ENCODE measurements around the gene ATP2C2.

Gene ATP2C2

DNA sequence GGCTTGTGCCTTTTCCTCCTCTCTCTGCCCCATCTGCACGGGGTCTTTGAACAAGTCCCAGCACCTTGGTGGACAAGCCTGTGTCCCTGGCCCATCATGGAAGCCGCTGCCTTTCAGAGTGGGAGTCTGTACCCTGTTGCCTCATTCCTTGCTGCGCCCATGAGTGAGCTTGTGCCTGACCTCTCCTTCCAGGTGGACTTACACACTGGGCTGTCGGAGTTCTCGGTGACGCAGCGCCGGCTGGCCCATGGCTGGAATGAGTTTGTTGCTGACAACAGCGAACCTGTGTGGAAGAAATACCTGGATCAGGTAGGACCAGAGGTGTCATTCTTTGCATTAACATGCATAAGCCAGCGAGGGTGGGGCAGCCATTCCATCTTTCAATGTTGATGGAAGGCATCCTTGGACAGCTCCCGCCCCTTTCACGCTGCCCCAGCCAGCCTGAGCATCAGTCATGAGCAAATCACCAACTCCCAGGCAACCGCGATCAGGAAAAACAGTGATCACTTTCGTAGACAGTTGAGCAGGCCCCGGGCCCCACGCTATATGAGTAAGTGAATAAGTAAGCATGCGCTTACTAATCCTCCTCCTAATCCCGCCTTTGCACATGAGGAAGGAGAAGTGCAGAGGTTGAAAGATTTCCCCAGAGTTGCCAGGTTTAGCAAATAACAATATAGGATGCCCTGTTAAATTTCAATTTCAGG, 36.8 kb downstream of the ATP2C2 start:
- no peak for DNase-seq (ENCODE audit: low read depth, low spot score)
- TF ChIP-seq EZH2 (IDR thresholded peaks at IDR 0.05) (no peak), POLR2AphosphoS5 (IDR thresholded peaks at IDR 0.05; ENCODE audit: borderline replicate concordance, low read depth, low read length) (no peak), FOXP2 (optimal IDR thresholded peaks at IDR 0.05; ENCODE audit: control extremely low read depth, extremely low read length, insufficient read depth) (no peak)
- no peaks in the 10 kb centered on the region for H3K9me3 ChIP-seq (ENCODE audit: low read depth, low read length)
- no peak overlapping the region for H3K4me3 ChIP-seq
- H3K9ac ChIP-seq (ENCODE audit: insufficient read length), result no peak overlapping the region
- no peaks in the 10 kb centered on the region for H3K36me3 ChIP-seq (ENCODE audit: insufficient read depth, low read length)
- no peak overlapping the region for H3K27ac ChIP-seq

DNA sequence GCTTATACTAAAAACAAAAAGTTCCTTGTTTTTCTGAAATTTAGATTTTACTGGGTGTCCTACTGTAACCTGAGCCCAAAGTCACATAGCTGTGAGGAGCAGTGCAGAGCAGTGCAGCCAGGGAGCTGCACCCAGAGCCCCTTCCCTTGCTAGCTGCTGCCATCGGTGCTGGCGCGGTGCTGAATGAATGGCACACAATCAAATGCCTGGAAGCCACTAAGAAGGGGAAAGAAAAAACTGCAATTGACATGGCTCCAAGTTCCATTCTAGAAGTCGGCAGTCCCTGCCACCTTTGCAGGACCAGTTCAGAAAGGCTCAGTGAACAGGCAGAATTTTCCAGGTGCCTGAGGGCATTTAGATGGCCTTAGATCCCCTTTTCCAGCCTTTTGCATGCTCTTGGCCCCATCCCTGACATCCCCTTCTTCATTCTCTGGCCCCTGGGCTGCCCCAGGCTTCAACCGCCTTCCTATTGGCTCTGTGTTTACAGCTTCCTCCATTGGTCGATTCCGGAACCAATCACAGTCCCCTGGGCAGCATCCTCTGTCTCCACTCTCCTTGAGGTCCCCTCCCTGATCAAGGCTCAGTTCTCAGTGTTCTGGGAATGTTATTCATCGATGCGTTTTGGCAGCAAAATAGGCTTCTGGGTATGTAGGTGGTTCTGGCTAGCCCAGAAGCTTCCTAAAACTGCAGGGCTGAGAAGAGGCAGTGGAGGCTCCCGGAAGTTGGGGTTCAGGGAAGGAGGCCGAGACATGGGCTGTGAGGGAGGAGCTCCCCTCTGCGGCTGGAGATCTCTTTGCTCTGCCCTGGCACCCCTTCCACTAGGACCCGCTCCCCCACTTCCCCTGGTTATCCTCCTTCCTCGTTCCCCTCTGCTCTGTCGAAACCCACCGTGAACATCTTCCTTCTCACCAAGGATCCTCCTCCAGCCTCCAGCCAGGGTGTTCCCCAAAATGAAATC, 37.9 kb downstream of the ATP2C2 start:
- no peak overlapping the region for H3K4me3 ChIP-seq
- TF ChIP-seq POLR2AphosphoS5 (IDR thresholded peaks at IDR 0.05; ENCODE audit: borderline replicate concordance, low read depth, low read length) (no peak), EZH2 (IDR thresholded peaks at IDR 0.05) (no peak), FOXP2 (optimal IDR thresholded peaks at IDR 0.05; ENCODE audit: control extremely low read depth, extremely low read length, insufficient read depth) (no peak)
- no peak overlapping the region for H3K27ac ChIP-seq
- no peak overlapping the region for H3K9ac ChIP-seq (ENCODE audit: insufficient read length)
- no peak for DNase-seq (ENCODE audit: low read depth, low spot score)
- no peaks in the 10 kb centered on the region for H3K36me3 ChIP-seq (ENCODE audit: insufficient read depth, low read length)
- no peaks in the 10 kb centered on the region for H3K9me3 ChIP-seq (ENCODE audit: low read depth, low read length)

DNA sequence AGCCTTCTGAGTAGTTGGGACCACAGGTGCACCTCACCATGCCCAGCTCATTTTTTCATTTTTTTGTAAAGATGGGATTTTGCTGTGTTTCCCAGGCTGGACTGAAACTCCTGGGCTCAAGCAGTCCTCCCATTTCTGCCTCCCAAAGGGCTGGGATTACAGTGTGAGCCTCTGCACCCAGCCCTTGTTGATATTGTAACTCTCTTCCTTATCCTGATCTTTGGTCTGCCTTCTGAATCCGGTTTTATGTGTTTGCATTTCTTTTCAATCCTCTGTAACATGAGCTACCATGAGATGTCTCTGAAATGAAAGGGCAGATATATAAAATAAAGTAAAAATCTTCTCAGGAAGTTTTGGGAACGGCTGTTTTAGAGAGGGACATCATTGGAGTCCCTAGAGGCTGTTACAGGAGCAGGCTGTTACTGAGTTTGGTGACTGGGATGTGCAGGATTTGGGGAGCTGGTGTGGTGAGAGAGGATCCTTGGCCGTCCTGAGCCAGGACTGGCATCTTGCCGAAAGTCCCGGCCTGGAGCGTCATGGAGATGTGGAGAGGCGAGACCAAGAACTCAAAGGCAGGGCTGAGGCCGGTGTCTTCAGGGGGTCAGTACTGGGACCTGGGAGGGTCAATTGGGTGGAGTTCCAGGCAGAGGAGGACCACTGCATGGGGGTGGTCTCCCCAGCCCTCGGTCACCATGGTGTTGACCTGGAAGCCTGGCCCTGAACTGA, 39.4 kb downstream of the ATP2C2 start:
- Histone ChIP-seq H3K9me3 (ENCODE audit: low read depth, low read length) (no peaks in the 10 kb centered on the region), H3K9ac (ENCODE audit: insufficient read length) (no peak overlapping the region), H3K4me3 (no peak overlapping the region), H3K27ac (no peak overlapping the region), H3K36me3 (ENCODE audit: insufficient read depth, low read length) (no peaks in the 10 kb centered on the region)
- TF ChIP-seq FOXP2 (optimal IDR thresholded peaks at IDR 0.05; ENCODE audit: control extremely low read depth, extremely low read length, insufficient read depth) (no peak), POLR2AphosphoS5 (IDR thresholded peaks at IDR 0.05; ENCODE audit: borderline replicate concordance, low read depth, low read length) (no peak), EZH2 (IDR thresholded peaks at IDR 0.05) (no peak)
- DNase-seq (ENCODE audit: low read depth, low spot score), result no peak

DNA sequence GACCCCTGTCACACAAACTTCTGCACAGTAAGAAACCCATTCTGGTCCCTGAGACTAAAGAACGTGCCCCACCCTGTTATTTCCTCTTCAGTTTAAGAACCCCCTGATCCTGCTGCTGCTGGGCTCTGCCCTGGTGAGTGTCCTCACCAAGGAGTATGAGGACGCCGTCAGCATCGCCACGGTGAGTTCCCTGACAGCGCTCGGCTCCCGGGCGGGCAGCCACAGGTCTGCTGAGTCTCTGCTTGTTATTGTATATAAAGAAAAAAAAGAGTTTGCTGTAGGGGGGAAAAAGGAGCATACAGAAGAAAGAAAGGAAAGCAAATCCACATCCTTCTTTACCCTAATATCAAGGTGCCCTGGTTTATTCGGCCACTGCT, 40.0 kb downstream of the ATP2C2 start:
- Histone ChIP-seq H3K27ac (no peak overlapping the region), H3K9ac (ENCODE audit: insufficient read length) (no peak overlapping the region), H3K36me3 (ENCODE audit: insufficient read depth, low read length) (no peaks in the 10 kb centered on the region), H3K4me3 (no peak overlapping the region), H3K9me3 (ENCODE audit: low read depth, low read length) (no peaks in the 10 kb centered on the region)
- TF ChIP-seq POLR2AphosphoS5 (IDR thresholded peaks at IDR 0.05; ENCODE audit: borderline replicate concordance, low read depth, low read length), result no peak
- no peak for DNase-seq (ENCODE audit: low read depth, low spot score)

DNA sequence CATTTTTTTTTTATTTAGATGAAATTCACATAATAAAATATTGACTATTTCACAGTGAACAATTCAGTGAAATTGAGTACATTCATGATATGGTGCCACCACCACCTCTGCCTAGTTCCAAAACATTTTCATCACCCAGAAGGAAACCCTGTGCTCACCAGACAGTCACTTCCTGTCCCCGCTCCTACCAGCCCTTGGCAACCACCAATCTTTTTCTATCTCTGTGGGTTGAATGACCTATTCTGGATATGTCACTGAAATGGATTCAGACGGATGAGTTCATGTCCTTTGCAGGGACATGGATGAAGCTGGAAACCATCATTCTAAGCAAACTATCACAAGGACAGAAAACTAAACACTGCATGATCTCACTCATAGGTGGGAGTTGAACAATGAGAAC, 40.5 kb downstream of the ATP2C2 start:
- DNase-seq (ENCODE audit: low read depth, low spot score), result no peak
- H3K36me3 ChIP-seq (ENCODE audit: insufficient read depth, low read length), result no peaks in the 10 kb centered on the region
- no peaks in the 10 kb centered on the region for H3K9me3 ChIP-seq (ENCODE audit: low read depth, low read length)
- H3K27ac ChIP-seq, result no peak overlapping the region
- H3K4me3 ChIP-seq, result no peak overlapping the region
- TF ChIP-seq POLR2AphosphoS5 (IDR thresholded peaks at IDR 0.05; ENCODE audit: borderline replicate concordance, low read depth, low read length) (no peak), EZH2 (IDR thresholded peaks at IDR 0.05) (no peak), FOXP2 (optimal IDR thresholded peaks at IDR 0.05; ENCODE audit: control extremely low read depth, extremely low read length, insufficient read depth) (no peak)
- H3K9ac ChIP-seq (ENCODE audit: insufficient read length), result no peak overlapping the region

DNA sequence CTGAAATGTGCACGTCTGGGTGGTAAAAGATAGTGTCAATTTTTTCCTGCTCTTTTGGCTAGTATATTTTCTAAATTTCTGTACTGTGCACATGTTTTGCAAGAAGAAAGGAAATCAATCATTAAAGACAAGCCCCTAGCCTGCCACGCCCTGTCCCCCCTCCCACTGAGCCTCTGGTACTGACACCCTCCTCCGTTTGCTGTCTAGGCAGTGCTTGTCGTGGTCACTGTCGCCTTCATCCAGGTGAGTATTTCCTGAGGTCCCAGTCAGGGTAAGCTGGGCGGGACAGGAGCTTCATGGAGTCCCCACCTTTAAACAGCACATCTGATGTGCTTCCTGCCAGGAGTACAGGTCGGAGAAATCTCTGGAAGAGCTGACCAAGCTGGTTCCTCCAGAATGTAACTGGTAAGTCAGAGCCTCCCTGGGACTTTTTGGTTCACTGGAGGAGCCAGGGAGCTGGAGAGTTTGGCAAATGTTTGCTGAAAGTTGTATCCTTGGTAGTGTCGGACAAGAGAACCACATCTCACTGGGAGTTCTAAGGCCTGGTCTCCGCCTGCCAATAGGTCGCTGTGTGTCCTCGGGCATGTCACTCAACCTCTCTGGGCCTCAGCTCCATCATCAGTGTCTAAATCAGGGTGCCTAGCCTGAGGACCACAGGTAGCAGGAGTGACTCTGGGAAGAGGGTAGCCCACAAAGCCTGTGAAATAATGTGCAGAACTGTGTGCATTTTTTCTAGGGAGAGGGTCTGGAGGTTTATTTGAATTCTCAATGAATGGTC, 42.2 kb downstream of the ATP2C2 start:
- no peak for DNase-seq (ENCODE audit: low read depth, low spot score)
- TF ChIP-seq POLR2AphosphoS5 (IDR thresholded peaks at IDR 0.05; ENCODE audit: borderline replicate concordance, low read depth, low read length) (no peak), EZH2 (IDR thresholded peaks at IDR 0.05) (no peak), FOXP2 (optimal IDR thresholded peaks at IDR 0.05; ENCODE audit: control extremely low read depth, extremely low read length, insufficient read depth) (no peak)
- H3K27ac ChIP-seq, result no peak overlapping the region
- H3K36me3 ChIP-seq (ENCODE audit: insufficient read depth, low read length), result no peaks in the 10 kb centered on the region
- H3K4me3 ChIP-seq, result no peak overlapping the region
- no peak overlapping the region for H3K9ac ChIP-seq (ENCODE audit: insufficient read length)
- no peaks in the 10 kb centered on the region for H3K9me3 ChIP-seq (ENCODE audit: low read depth, low read length)

DNA sequence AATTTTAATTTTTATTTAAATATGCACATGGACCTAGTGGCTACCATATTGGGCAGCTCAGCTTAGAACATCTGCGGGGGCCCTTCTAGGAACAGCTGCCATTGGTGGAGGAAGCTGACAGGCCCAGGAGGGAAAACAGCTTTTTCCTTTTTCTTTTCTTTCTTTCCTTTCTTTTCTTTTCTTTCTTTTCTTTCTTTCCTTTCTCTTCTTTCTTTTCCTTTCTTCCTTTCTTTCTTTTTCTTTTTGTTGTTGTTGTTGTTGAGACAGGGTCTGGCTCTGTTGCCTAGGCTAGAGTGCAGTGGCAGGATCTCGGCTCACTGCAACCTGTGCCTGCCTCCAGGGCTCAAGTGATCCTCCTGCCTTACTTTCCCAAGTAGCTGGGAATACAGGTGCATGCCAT, 43.4 kb downstream of the ATP2C2 start:
- H3K36me3 ChIP-seq (ENCODE audit: insufficient read depth, low read length), result no peaks in the 10 kb centered on the region
- no peak for DNase-seq (ENCODE audit: low read depth, low spot score)
- H3K9ac ChIP-seq (ENCODE audit: insufficient read length), result no peak overlapping the region
- H3K4me3 ChIP-seq, result no peak overlapping the region
- no peak overlapping the region for H3K27ac ChIP-seq
- TF ChIP-seq POLR2AphosphoS5 (IDR thresholded peaks at IDR 0.05; ENCODE audit: borderline replicate concordance, low read depth, low read length) (no peak), FOXP2 (optimal IDR thresholded peaks at IDR 0.05; ENCODE audit: control extremely low read depth, extremely low read length, insufficient read depth) (no peak), EZH2 (IDR thresholded peaks at IDR 0.05) (no peak)
- no peaks in the 10 kb centered on the region for H3K9me3 ChIP-seq (ENCODE audit: low read depth, low read length)
